Measurements from ENCODE around the gene REPS1.

Gene REPS1

GRCh38 chr6:138989098-138989983, 1.3 kb upstream of the REPS1 start:
- Histone ChIP-seq H3K9me3 (ENCODE audit: control insufficient read depth, insufficient read depth, low read length) (no peaks in the 10 kb centered on the region), H3K4me3 (ENCODE audit: low read length) (no peak overlapping the region), H4K20me1 (ENCODE audit: control insufficient read depth, insufficient read depth, low read depth, low read length) (peaks cover 16% of the 10 kb centered on the region; the same call in 1 of the 2 replicates), H3F3A (ENCODE audit: control insufficient read depth, insufficient read depth) (no peaks in the 10 kb centered on the region), H3K9me2 (replicated peaks; ENCODE audit: control insufficient read depth, low read length) (no peaks in the 10 kb centered on the region), H3K4me2 (ENCODE audit: low read length) (no peak overlapping the region; the same call in 1 of the 2 replicates), H3K4me1 (ENCODE audit: control insufficient read depth, low read length) (peaks cover 29% of the 10 kb centered on the region), H3K36me3 (ENCODE audit: control insufficient read depth, low read length) (peaks cover 6% of the 10 kb centered on the region), H3K79me2 (ENCODE audit: control insufficient read depth, low read length) (peaks cover 33% of the 10 kb centered on the region), H3K27me3 (ENCODE audit: control insufficient read depth, low read length) (no peaks in the 10 kb centered on the region), H3K27ac (ENCODE audit: low read depth, low read length) (no peak overlapping the region)
- no peak for TF ChIP-seq EZH2phosphoT487 (IDR thresholded peaks at IDR 0.05; ENCODE audit: borderline replicate concordance, low read length)
- no peak for TF ChIP-seq CTCF (IDR thresholded peaks at IDR 0.05; ENCODE audit: low read depth, low read length, poor library complexity, severe bottlenecking)

GRCh38 chr6:138988469-138988834, 399 bp upstream of the REPS1 start:
- Histone ChIP-seq H3K27ac (ENCODE audit: low read depth, low read length) (no peak overlapping the region), H3K27me3 (ENCODE audit: control insufficient read depth, low read length) (no peaks in the 10 kb centered on the region), H3K9me3 (ENCODE audit: control insufficient read depth, insufficient read depth, low read length) (no peaks in the 10 kb centered on the region), H3F3A (ENCODE audit: control insufficient read depth, insufficient read depth) (no peaks in the 10 kb centered on the region), H3K4me2 (ENCODE audit: low read length) (peak overlapping the region; percentile 87), H3K36me3 (ENCODE audit: control insufficient read depth, low read length) (peaks cover 6% of the 10 kb centered on the region), H3K9me2 (replicated peaks; ENCODE audit: control insufficient read depth, low read length) (no peaks in the 10 kb centered on the region), H3K79me2 (ENCODE audit: control insufficient read depth, low read length) (peaks cover 42% of the 10 kb centered on the region), H4K20me1 (ENCODE audit: control insufficient read depth, insufficient read depth, low read depth, low read length) (peaks cover 16% of the 10 kb centered on the region; the same call in 1 of the 2 replicates), H3K4me3 (ENCODE audit: low read length) (peak overlapping the region; percentile 90), H3K4me1 (ENCODE audit: control insufficient read depth, low read length) (peaks cover 29% of the 10 kb centered on the region)
- no peak for TF ChIP-seq CTCF (IDR thresholded peaks at IDR 0.05; ENCODE audit: low read depth, low read length, poor library complexity, severe bottlenecking)
- TF ChIP-seq EZH2phosphoT487 (IDR thresholded peaks at IDR 0.05; ENCODE audit: borderline replicate concordance, low read length), result no peak

GRCh38 chr6:138987080-138987642, 892 bp downstream of the REPS1 start:
- H3K36me3 ChIP-seq (ENCODE audit: control insufficient read depth, low read length), result peaks cover 6% of the 10 kb centered on the region
- no peak overlapping the region for H3K27ac ChIP-seq (ENCODE audit: low read depth, low read length)
- no peaks in the 10 kb centered on the region for H3K27me3 ChIP-seq (ENCODE audit: control insufficient read depth, low read length)
- H4K20me1 ChIP-seq (ENCODE audit: control insufficient read depth, insufficient read depth, low read depth, low read length), result peaks cover 24% of the 10 kb centered on the region; the same call in 1 of the 2 replicates
- TF ChIP-seq CTCF (IDR thresholded peaks at IDR 0.05; ENCODE audit: low read depth, low read length, poor library complexity, severe bottlenecking) (no peak), EZH2phosphoT487 (IDR thresholded peaks at IDR 0.05; ENCODE audit: borderline replicate concordance, low read length) (no peak)
- H3K79me2 ChIP-seq (ENCODE audit: control insufficient read depth, low read length), result peaks cover 54% of the 10 kb centered on the region
- H3K4me3 ChIP-seq (ENCODE audit: low read length), result peak overlapping the region; percentile 90
- peaks cover 34% of the 10 kb centered on the region for H3K4me1 ChIP-seq (ENCODE audit: control insufficient read depth, low read length)
- H3K4me2 ChIP-seq (ENCODE audit: low read length), result peak overlapping the region; percentile 87
- H3K9me2 ChIP-seq (replicated peaks; ENCODE audit: control insufficient read depth, low read length), result no peaks in the 10 kb centered on the region
- no peaks in the 10 kb centered on the region for H3F3A ChIP-seq (ENCODE audit: control insufficient read depth, insufficient read depth)
- H3K9me3 ChIP-seq (ENCODE audit: control insufficient read depth, insufficient read depth, low read length), result no peaks in the 10 kb centered on the region

All from DOHH2 (cell line).